ENCODE results near the gene SPAG8. TPM values are rescaled to one million over a fixed set of nuclear protein-coding genes. Genes with fewer than 3 reads are reported as not detected.

The SPAG8 gene
- total and polyA plus RNA-seq, 9 of the 15 experiments (the other 6 are each of a cell fraction or from before 2014, with no cell fraction given) = 0.03 to 0.47 (median 0.21) TPM

GRCh38 chr9:35835766-35836165 is 23.7 kb upstream of the SPAG8 start:
- CTCF ChIA-PET (ENCODE audit: low intra/inter-chr PET ratio) = no interaction called here
- Histone ChIP-seq H3K4me2 (ENCODE audit: insufficient read depth, low read length) (no peak overlapping the region), H3K4me3 (no peak overlapping the region), H3K36me3 (ENCODE audit: control insufficient read depth, insufficient read depth, low read length) (no peaks in the 10 kb centered on the region), H3K9ac (ENCODE audit: insufficient read depth in 1 of 2, low read depth in 2 of 2, low read length in 2 of 2) (no peak overlapping the region), H3K27me3 (ENCODE audit: control insufficient read depth in 2 of 2, insufficient read depth in 2 of 2, low read length in 2 of 2) (peaks cover 0 to 20% of the 10 kb centered on the region in 2 experiments; a peak in 2 of 5 replicates), H3K27ac (ENCODE audit: extremely low read depth, low read depth, low read length) (no peak overlapping the region), H3K9me3 (replicated peaks; ENCODE audit: control insufficient read depth, insufficient read depth, low read depth, low read length) (no peaks in the 10 kb centered on the region), H3K9me1 (ENCODE audit: control insufficient read depth, insufficient read depth, low read length) (no peaks in the 10 kb centered on the region), H3K4me1 (replicated peaks in 1 of 2; ENCODE audit: control insufficient read depth in 2 of 2, insufficient read depth in 2 of 2, low read length in 2 of 2) (peaks cover 6 to 7% of the 10 kb centered on the region in 2 experiments; a peak in 3 of 5 replicates), H4K20me1 (replicated peaks; ENCODE audit: control insufficient read depth, insufficient read depth, low read length) (no peaks in the 10 kb centered on the region), H3K79me2 (ENCODE audit: control insufficient read depth, insufficient read depth, low read length) (no peaks in the 10 kb centered on the region), H2AFZ (ENCODE audit: low read depth, low read length) (no peak overlapping the region)
- ATAC-seq = no peak
- TF ChIP-seq DDX20 (tag; IDR thresholded peaks at IDR 0.05; ENCODE audit: low read depth) (no peak), GATAD2A (IDR thresholded peaks at IDR 0.05) (no peak), ZFP1 (CRISPR knock-in tag; IDR thresholded peaks at IDR 0.05) (no peak), MYBL2 (IDR thresholded peaks at IDR 0.05; ENCODE audit: low read depth) (no peak), MYBL2 (CRISPR knock-in tag; IDR thresholded peaks at IDR 0.05; ENCODE audit: borderline replicate concordance) (no peak), HMG20B (CRISPR knock-in tag; IDR thresholded peaks at IDR 0.05) (no peak)
- in situ Hi-C loops (cut with MboI) = no loop called here
- WGBS (ENCODE audit: insufficient coverage, low coverage, missing lambda C conversion rate) = 61% methylated on average over 2 of the region's 2 CpGs
- peak; percentile 19 for FAIRE-seq
- no peak for DNase-seq (ENCODE audit: extremely low read depth in 1 of 4, low spot score in 3 of 4)
- intact Hi-C loops (cut with micrococcal nuclease) = no loop called here
- no TSS peak for BruUV-seq (replicated peaks)
- POLR2A ChIA-PET = interaction anchor here (0.6 to 0.9 kb wide), 3 partner anchors 75 to 432 kb away, joined by 3 to 5 read pairs (median 3); no protein-coding TSS in a partner anchor

- Histone ChIP-seq H3K9me3 (replicated peaks; ENCODE audit: control insufficient read depth, insufficient read depth, low read depth, low read length) (no peaks in the 10 kb centered on the region), H4K20me1 (replicated peaks; ENCODE audit: control insufficient read depth, insufficient read depth, low read length) (no peaks in the 10 kb centered on the region), H3K36me3 (ENCODE audit: control insufficient read depth, insufficient read depth, low read length) (no peaks in the 10 kb centered on the region), H3K4me1 (replicated peaks in 1 of 2; ENCODE audit: control insufficient read depth in 2 of 2, insufficient read depth in 2 of 2, low read length in 2 of 2) (peaks cover 6 to 7% of the 10 kb centered on the region in 2 experiments; a peak in 3 of 5 replicates), H2AFZ (ENCODE audit: low read depth, low read length) (no peak overlapping the region), H3K27ac (ENCODE audit: extremely low read depth, low read depth, low read length) (no peak overlapping the region), H3K4me2 (ENCODE audit: insufficient read depth, low read length) (no peak overlapping the region), H3K9me1 (ENCODE audit: control insufficient read depth, insufficient read depth, low read length) (no peaks in the 10 kb centered on the region), H3K79me2 (ENCODE audit: control insufficient read depth, insufficient read depth, low read length) (no peaks in the 10 kb centered on the region), H3K9ac (ENCODE audit: insufficient read depth in 1 of 2, low read depth in 2 of 2, low read length in 2 of 2) (no peak overlapping the region), H3K27me3 (ENCODE audit: control insufficient read depth in 2 of 2, insufficient read depth in 2 of 2, low read length in 2 of 2) (peaks cover 0 to 15% of the 10 kb centered on the region in 2 experiments; a peak in 2 of 5 replicates), H3K4me3 (no peak overlapping the region)
- TF ChIP-seq ZNF175 (CRISPR knock-in tag; IDR thresholded peaks at IDR 0.05; ENCODE audit: low read depth) (0 out of 2 replicates have a peak, but pooled peaks have one; percentile 8), RAD21 (CRISPR knock-in tag; conservative IDR thresholded peaks at IDR 0.05 in 1 of 2, IDR thresholded peaks at IDR 0.05 in 1 of 2) (peak in 1 of 2 experiments; percentile 41; a peak in 2 of 4 replicates), ZNF589 (CRISPR knock-in tag; IDR thresholded peaks at IDR 0.05; ENCODE audit: low read depth) (no peak), ZNF764 (CRISPR knock-in tag; IDR thresholded peaks at IDR 0.05; ENCODE audit: low read depth) (no peak), ZBTB2 (IDR thresholded peaks at IDR 0.05) (no peak), ZSCAN32 (CRISPR knock-in tag; IDR thresholded peaks at IDR 0.05) (no peak), CTCF (IDR thresholded peaks at IDR 0.05 in 2 of 3, conservative IDR thresholded peaks at IDR 0.05 in 1 of 3; ENCODE audit: insufficient read depth in 2 of 3, low read depth in 1 of 3, low read length in 3 of 3) (peak; percentile 47 to 55 (median 47); a peak in 5 of 6 replicates)
- BruUV-seq (replicated peaks) = no TSS peak
- ATAC-seq (peak; percentile 83), FAIRE-seq (no peak), DNase-seq (ENCODE audit: extremely low read depth in 1 of 4, low spot score in 3 of 4) (peak; percentile 22 to 32 (median 30))
- intact Hi-C loops (cut with micrococcal nuclease) = no loop called here
- ChIA-PET POLR2A (interaction anchor here (0.6 kb wide), 1 partner anchor 75 kb away, joined by 3 read pairs; no protein-coding TSS in a partner anchor), CTCF (ENCODE audit: low intra/inter-chr PET ratio) (no interaction called here)
- in situ Hi-C loops (cut with MboI) = no loop called here
- 75% methylated on average over 3 of the region's 3 CpGs for WGBS (ENCODE audit: insufficient coverage, low coverage, missing lambda C conversion rate)
These were observed 23.2 kb upstream of the SPAG8 start for GRCh38 chr9:35835216-35835632.

Data from K562 (cell line).